ENCODE data around the gene AHSA1.
"Not testable (repeated sequence)": the region's sequence is repeated elsewhere in the genome, so short reads cannot be mapped to it uniquely, and the experiment has no call there.

The AHSA1 gene

GRCh38 chr14:77457522-77458248 lies at the start of gene AHSA1, which contains the start of gene VIPAS39:
Gene AHSA1, plus strand, starts transcription at chr14:77458093. Its CDS starts 97 bp downstream, at chr14:77458190.
Gene VIPAS39, minus strand, starts transcription at chr14:77457601. Its CDS starts 3,499 bp downstream, at chr14:77454102.
- peak; percentile 90 to 91 for DNase-seq (ENCODE audit: low read depth in 2 of 2)

GRCh38 chr14:77409131-77409533 lies 48.8 kb upstream of the AHSA1 start:
- no peak for DNase-seq (ENCODE audit: low read depth in 2 of 2)

DNA sequence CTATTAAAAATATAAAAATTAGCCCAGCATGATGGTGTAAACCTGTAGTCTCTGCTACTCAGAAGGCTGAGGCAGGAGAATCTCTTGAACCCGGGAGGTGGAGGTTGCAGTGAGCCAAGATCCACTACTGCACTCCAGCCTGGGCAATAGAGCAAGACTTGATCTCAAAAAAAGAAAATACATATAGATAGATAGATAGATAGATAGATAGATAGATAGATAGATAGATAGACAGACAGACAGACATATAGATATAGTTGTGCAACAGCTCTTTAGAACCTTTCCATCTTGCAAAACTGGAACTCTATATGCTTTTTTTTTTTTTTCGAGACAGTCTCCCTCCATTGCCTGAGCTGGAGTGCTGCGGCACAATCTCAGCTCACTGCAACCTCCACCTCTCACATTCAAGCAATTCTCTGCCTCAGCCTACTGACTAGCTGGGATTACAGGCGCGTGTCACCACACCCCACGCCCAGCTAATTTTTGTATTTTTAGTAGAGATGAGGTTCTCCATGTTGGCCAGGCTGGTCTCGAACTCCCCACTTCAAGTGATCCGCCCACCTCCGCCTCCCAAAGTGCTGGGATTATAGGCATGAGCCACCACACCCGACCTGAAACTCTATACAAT lies 42.4 kb upstream of the AHSA1 start:
- not testable (repeated sequence) for DNase-seq (ENCODE audit: low read depth in 2 of 2)

GRCh38 chr14:77416098-77416497 lies 41.8 kb upstream of the AHSA1 start:
- not testable (repeated sequence) for DNase-seq (ENCODE audit: low read depth in 2 of 2)

GRCh38 chr14:77416836-77417235 lies 41.1 kb upstream of the AHSA1 start:
- DNase-seq (ENCODE audit: low read depth in 2 of 2) = no peak

- no peak for DNase-seq (ENCODE audit: low read depth in 2 of 2)
These were observed 36.7 kb upstream of the AHSA1 start for GRCh38 chr14:77421201-77421600.

- DNase-seq (ENCODE audit: low read depth in 2 of 2) = no peak
These were observed 34.5 kb upstream of the AHSA1 start, which contains the start of gene NOXRED1 for GRCh38 chr14:77423423-77423822. Gene NOXRED1, minus strand, starts transcription at chr14:77423523. Its CDS starts 634 bp downstream, at chr14:77422889.

GRCh38 chr14:77424862-77425261 lies 33.0 kb upstream of the AHSA1 start:
- DNase-seq (ENCODE audit: low read depth in 2 of 2) = no peak

- no peak for DNase-seq (ENCODE audit: low read depth in 2 of 2)
These were observed 31.5 kb upstream of the AHSA1 start for GRCh38 chr14:77426396-77426795.

DNA sequence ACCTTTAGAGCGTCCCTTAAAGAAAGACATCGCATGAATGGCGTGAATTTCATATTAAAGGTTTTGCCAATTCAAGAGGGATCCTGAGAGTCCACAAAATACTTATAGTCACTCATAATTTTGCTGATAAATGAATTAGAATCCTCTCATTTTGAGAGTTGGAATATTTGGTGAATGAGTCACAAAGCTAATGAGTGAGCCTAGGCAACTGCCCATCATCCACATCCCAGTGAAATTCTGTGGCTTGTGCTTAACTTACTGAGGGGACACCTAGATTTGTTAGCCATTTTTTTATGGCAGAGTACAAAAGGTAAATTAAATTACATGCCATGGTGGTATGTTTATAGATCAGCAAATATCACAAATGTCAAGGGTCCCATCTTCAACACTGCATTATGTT lies 21.9 kb upstream of the AHSA1 start:
- no peak for DNase-seq (ENCODE audit: low read depth in 2 of 2)

GRCh38 chr14:77438596-77438995 lies 19.3 kb upstream of the AHSA1 start:
- DNase-seq (ENCODE audit: low read depth in 2 of 2) = no peak

- no peak for DNase-seq (ENCODE audit: low read depth in 2 of 2)
These were observed 18.0 kb upstream of the AHSA1 start for GRCh38 chr14:77439861-77440260.

DNA sequence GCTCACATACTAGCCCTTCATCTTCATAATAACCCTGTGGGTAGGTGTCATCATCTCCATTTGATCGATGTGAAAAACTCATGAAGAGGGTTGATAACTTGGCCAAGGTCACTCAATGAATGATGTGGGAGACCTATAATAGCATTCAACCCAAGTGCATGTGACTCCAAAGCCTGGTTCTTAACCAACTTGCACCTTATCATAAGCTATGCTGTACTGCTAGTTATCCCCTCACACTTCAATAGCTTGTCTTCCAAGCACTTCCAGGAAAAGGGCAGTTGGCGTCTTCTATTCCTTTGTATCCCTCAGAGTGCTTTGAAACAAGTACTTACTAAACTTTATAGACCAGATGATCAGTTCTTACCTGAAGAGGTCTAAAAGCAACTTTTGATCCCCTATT lies 15.7 kb upstream of the AHSA1 start:
- no peak for DNase-seq (ENCODE audit: low read depth in 2 of 2)

DNA sequence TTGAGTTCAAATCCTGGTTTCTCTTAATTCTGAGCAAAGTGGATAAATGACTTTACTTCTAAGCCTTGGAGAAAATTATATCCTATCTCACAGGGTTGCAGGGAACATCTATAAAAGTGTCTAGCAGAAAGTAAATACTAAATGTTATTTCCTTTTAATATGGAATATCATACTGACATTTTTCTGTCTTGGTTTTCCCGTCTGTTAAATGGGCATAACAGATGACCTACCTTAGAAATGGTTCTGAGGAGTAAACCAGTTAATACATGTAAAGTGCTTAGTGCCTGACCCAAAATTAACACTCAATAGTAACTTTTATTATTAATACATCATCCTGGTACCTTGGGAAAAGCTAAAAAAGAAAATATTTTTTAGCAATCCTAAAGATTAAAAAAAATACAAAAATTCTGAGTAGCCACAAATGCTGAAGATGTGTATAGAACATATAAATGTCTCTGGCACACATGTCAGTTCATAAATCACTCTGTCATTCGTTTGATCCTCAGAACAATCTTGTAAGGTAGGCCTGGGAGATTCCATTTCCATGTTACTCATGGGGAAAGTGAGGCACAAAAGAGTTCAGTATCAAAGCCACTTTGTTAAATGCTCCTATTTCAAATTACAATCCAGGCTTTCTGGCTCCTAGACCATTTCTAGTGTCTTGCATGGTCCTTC lies 1.8 kb upstream of the AHSA1 start:
- DNase-seq (ENCODE audit: low read depth in 2 of 2) = no peak

DNA sequence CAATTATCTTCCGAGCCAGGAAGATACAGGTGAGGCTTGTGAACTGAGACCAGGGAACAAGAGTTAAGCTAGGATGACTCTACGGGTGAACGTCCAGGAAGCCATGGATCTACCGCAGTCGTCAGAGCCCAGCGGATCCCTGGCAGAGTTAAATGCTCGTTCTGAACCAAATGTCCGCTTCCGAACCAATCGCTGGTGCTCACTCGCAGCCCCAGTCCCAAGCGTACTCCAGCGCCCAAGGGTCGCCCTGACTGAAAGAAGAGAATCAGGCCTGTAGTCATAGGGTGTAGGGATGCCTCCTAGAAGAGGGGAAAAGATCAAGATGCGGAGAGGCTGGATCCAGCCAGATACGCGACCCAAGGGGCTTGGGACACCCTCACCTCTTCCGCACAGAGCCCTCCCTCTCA lies 775 bp upstream of the AHSA1 start:
- peak in 1 of 2 donors; percentile 2 for DNase-seq (ENCODE audit: low read depth in 2 of 2)

DNA sequence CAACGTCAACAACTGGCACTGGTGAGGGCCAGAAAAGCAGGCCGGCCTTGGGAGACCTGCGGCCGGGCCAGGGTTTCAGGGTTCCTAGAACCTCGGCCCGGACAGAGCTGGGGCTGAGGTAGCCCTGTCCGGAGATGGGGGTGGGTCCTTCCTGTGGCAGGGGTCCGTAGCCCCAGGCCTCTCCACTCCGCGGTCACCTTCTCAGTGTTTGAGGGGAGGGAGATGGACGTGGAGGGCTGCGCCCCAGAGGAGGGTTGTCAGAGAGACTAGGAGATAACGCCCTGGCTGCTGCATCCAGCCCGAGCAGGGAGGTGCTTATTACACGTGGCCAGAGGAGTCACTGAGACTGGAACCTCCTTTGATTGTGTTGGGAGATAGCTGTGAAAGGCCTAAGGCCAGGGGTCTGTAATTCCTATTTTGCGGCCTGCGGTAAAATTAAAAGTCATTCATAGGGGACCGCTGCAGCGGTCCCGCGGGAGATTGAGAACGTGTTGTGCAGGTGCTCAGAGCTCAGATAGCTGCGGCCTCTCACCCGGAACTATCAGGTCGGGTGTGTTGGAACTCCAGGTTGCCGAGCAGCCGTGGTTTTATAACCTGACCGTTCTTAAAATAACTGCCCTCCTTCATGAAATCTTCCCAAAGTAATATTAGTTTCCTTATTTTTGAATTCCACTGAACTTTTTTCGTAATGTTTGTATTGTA lies 507 bp downstream of the AHSA1 start:
- peak; percentile 8 to 9 for DNase-seq (ENCODE audit: low read depth in 2 of 2)

- DNase-seq (ENCODE audit: low read depth in 2 of 2) = peak; percentile 36 to 47
These were observed 1.3 kb downstream of the AHSA1 start for GRCh38 chr14:77459072-77459723.

GRCh38 chr14:77467801-77468200 lies 9.9 kb downstream of the AHSA1 start:
- DNase-seq (ENCODE audit: low read depth in 2 of 2) = no peak

- no peak for DNase-seq (ENCODE audit: low read depth in 2 of 2)
These were observed 11.2 kb downstream of the AHSA1 start for GRCh38 chr14:77469067-77469505.

- no peak for DNase-seq (ENCODE audit: low read depth in 2 of 2)
These were observed 11.6 kb downstream of the AHSA1 start for GRCh38 chr14:77469539-77469938.

- DNase-seq (ENCODE audit: low read depth in 2 of 2) = no peak
These were observed 12.5 kb downstream of the AHSA1 start for GRCh38 chr14:77470224-77470870.
